Measurements from ENCODE around the gene EMILIN1.

DNA sequence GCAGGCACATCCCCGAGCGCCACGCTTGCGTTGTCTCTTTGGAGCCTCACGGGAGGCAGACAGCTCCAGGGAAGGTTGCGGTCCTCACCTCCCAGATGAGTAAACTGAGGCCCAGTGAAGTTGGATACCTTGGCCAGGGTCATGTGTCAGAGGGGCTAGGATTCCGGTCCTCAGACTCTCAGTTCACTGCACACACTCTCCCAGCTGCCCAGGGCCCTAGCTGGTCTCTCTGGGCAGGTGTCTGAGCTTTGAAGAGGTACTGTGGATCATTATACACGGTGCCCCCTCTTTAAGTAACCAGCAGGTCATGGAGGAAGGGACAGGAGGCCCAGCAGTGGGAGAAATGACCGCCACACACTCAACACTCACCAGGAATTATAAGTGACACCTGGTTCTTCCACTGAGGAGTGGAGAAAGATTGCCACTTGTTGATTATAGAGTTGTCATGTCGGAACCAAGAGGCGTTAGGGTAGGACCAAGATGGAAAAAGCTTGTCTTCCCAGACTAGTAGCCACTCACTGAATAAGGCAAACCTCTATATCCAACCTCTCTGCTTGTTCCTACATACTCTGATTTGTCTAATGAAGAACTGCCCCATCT is 45.1 kb upstream of the EMILIN1 start:
- no peak for TF ChIP-seq POLR2A (IDR thresholded peaks at IDR 0.05)
- TF ChIP-seq, protein P1, sequence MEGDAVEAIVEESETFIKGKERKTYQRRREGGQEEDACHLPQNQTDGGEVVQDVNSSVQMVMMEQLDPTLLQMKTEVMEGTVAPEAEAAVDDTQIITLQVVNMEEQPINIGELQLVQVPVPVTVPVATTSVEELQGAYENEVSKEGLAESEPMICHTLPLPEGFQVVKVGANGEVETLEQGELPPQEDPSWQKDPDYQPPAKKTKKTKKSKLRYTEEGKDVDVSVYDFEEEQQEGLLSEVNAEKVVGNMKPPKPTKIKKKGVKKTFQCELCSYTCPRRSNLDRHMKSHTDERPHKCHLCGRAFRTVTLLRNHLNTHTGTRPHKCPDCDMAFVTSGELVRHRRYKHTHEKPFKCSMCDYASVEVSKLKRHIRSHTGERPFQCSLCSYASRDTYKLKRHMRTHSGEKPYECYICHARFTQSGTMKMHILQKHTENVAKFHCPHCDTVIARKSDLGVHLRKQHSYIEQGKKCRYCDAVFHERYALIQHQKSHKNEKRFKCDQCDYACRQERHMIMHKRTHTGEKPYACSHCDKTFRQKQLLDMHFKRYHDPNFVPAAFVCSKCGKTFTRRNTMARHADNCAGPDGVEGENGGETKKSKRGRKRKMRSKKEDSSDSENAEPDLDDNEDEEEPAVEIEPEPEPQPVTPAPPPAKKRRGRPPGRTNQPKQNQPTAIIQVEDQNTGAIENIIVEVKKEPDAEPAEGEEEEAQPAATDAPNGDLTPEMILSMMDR (IDR thresholded peaks at IDR 0.05 in 4 of 5, conservative IDR thresholded peaks at IDR 0.05 in 1 of 5), result no peak

All from gastrocnemius medialis (tissue), 4 donors.